HG03469 (cell line): ENCODE data around the gene MAP3K8.

ENCODE experiments used
- ATAC-seq: cut with Tn5 transposase; IDR thresholded peaks from one replicate; pipeline ENCODE4 v1.9.1; 2021; ENCODE audit warnings: mild to moderate bottlenecking, moderate library complexity, moderate number of reproducible peaks; ENCODE audit not compliant: unreplicated experiment

MAP3K8 gene

GRCh38 chr10:30433730-30434272 lies at the start of gene MAP3K8:
TSS of gene MAP3K8 (plus strand) at chr10:30434184. CDS start at chr10:30438939, 4,755 bp downstream.
- ATAC-seq, result peak; percentile 37

- ATAC-seq, result no peak
Observed at GRCh38 chr10:30384701-30385201, 49.2 kb upstream of the MAP3K8 start.

GRCh38 chr10:30386801-30387588 lies 47.0 kb upstream of the MAP3K8 start:
- ATAC-seq, result no peak

GRCh38 chr10:30387646-30388243 lies 46.2 kb upstream of the MAP3K8 start:
- no peak for ATAC-seq

- no peak for ATAC-seq
Observed at GRCh38 chr10:30389543-30389942, 44.4 kb upstream of the MAP3K8 start.

GRCh38 chr10:30390207-30390606 lies 43.8 kb upstream of the MAP3K8 start:
- no peak for ATAC-seq

GRCh38 chr10:30391266-30391665 lies 42.7 kb upstream of the MAP3K8 start:
- no peak for ATAC-seq

GRCh38 chr10:30392564-30392990 lies 41.4 kb upstream of the MAP3K8 start:
- ATAC-seq, result peak; percentile 82

- ATAC-seq, result no peak
Observed at GRCh38 chr10:30396293-30396692, 37.7 kb upstream of the MAP3K8 start.

- ATAC-seq, result no peak
Observed at GRCh38 chr10:30396698-30397097, 37.3 kb upstream of the MAP3K8 start.

- ATAC-seq, result no peak
Observed at GRCh38 chr10:30398193-30398592, 35.8 kb upstream of the MAP3K8 start.

GRCh38 chr10:30398788-30399187 lies 35.2 kb upstream of the MAP3K8 start:
- ATAC-seq, result no peak

GRCh38 chr10:30403494-30403893 lies 30.5 kb upstream of the MAP3K8 start:
- ATAC-seq, result no peak

GRCh38 chr10:30404540-30404939 lies 29.4 kb upstream of the MAP3K8 start:
- ATAC-seq, result no peak

GRCh38 chr10:30411263-30411662 lies 22.7 kb upstream of the MAP3K8 start:
- ATAC-seq, result no peak

GRCh38 chr10:30412901-30413300 lies 21.1 kb upstream of the MAP3K8 start:
- ATAC-seq, result no peak

GRCh38 chr10:30413996-30414576 lies 19.9 kb upstream of the MAP3K8 start:
- no peak for ATAC-seq

GRCh38 chr10:30415593-30415992 lies 18.4 kb upstream of the MAP3K8 start:
- no peak for ATAC-seq

- no peak for ATAC-seq
Observed at GRCh38 chr10:30417301-30417700, 16.7 kb upstream of the MAP3K8 start.

GRCh38 chr10:30420266-30420665 lies 13.7 kb upstream of the MAP3K8 start:
- ATAC-seq, result peak; percentile 40

GRCh38 chr10:30420766-30421165 lies 13.2 kb upstream of the MAP3K8 start:
- peak; percentile 2 for ATAC-seq
